A673 (cell line): ENCODE results near the gene OR51B2.

Experiments used
- CTCF ChIP-seq: fragments of 300-800, 200-600 bp; sonication (generic); conservative IDR thresholded peaks from 2 replicates; pipeline ENCODE4 v1.5.1; 2017; ENCODE audit warnings: low read depth, mild to moderate bottlenecking, antibody characterized with exemption, low read length, moderate library complexity, mixed read lengths
- EZH2 ChIP-seq: fragments of 200-600 bp; sonication (generic); IDR thresholded peaks from 2 replicates; pipeline ENCODE4 v1.6.1; 2017; ENCODE audit warnings: borderline replicate concordance, low read depth, mild to moderate bottlenecking, mixed read lengths, antibody characterized with exemption, low read length; ENCODE audit not compliant: poor library complexity, severe bottlenecking

GRCh38 chr11:5286351-5286750 lies 37.7 kb downstream of the OR51B2 start:
- TF ChIP-seq EZH2 = no peak
- no peak for TF ChIP-seq CTCF
